GM12864 (cell line): ENCODE measurements around the gene NFAM1.

Experiments used
- DNase-seq: peaks from one replicate; pipeline ENCODE4 v3.0.0-alpha.2; 2011; ENCODE audit warnings: low read depth
- H3K4me3 ChIP-seq: 2 replicates; pipeline ENCODE4 v1.5.1; 2011; ENCODE audit warnings: mild to moderate bottlenecking, low read depth, low read length, control low read depth
- CTCF ChIP-seq: IDR thresholded peaks from 2 replicates; pipeline ENCODE4 v1.5.1; 2011; ENCODE audit warnings: low read depth, mild to moderate bottlenecking, moderate library complexity, low read length, control low read depth, inconsistent platforms; ENCODE audit errors: missing control alignments

NFAM1 gene

GRCh38 chr22:42331014-42331413, 101.2 kb downstream of the NFAM1 start:
- TF ChIP-seq CTCF = no peak
- no peak for DNase-seq
- H3K4me3 ChIP-seq = no peak overlapping the region
